ENCODE results near the gene MYPOP. TPM values are rescaled to one million over a fixed set of nuclear protein-coding genes. Genes with fewer than 3 reads are reported as not detected.
A peak's percentile ranks its signal among the peaks of the same experiment; 100 is the strongest.

Gene MYPOP
- total RNA-seq, 1 donor from 2014 or later: 11.1 TPM

- peak; percentile 53 for DNase-seq (ENCODE audit: low spot score, unreplicated experiment)
Measured at GRCh38 chr19:45881909-45882528, 20.4 kb downstream of the MYPOP start.

DNA sequence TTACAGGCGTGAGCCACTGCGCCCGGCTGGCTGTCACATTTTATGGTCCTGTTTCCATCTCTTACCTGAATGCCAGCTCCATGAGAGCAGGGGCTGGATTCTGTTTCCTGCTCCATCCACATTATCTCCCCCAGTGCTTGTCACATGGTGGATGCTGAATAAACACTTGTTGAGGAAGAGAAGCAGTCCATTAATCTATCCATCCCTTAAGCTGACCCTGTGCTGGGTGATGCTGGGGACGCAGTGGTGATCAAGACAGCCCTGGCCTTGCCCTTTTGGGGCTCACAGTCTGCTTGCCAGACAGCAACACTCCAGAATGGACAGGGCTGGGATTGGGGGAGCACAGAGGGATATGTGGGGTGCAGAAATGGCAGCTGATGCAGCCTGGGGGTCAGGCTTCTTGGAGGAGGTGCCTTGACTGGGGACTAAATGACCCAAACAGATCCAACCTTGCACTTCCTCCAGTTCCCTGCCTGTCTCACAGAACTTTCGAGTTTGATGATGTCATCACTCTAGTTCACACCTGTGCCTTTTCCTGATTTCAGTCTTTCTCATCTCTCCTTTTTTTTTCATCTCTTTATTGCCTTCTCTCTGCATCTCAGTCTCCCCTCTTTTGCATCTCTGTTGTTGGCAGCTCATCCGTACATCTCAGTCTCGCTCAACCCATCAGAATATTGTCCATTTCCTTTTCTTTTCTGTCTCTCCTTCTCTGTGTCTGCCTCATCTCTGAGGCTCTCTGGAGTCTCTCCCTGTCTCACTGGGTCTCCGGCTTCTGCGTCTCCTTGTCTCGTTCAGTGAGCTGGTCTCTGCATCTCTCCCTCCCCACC lies 21.1 kb downstream of the MYPOP start:
- no peak for DNase-seq (ENCODE audit: low spot score, unreplicated experiment)
- no peaks in the 10 kb centered on the region for H3K9me3 Mint-ChIP-seq (ENCODE audit: low read depth)
- TF ChIP-seq, protein P1, sequence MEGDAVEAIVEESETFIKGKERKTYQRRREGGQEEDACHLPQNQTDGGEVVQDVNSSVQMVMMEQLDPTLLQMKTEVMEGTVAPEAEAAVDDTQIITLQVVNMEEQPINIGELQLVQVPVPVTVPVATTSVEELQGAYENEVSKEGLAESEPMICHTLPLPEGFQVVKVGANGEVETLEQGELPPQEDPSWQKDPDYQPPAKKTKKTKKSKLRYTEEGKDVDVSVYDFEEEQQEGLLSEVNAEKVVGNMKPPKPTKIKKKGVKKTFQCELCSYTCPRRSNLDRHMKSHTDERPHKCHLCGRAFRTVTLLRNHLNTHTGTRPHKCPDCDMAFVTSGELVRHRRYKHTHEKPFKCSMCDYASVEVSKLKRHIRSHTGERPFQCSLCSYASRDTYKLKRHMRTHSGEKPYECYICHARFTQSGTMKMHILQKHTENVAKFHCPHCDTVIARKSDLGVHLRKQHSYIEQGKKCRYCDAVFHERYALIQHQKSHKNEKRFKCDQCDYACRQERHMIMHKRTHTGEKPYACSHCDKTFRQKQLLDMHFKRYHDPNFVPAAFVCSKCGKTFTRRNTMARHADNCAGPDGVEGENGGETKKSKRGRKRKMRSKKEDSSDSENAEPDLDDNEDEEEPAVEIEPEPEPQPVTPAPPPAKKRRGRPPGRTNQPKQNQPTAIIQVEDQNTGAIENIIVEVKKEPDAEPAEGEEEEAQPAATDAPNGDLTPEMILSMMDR (IDR thresholded peaks at IDR 0.05; ENCODE audit: unreplicated experiment): no peak
- peaks cover 2% of the 10 kb centered on the region for H3K36me3 Mint-ChIP-seq (ENCODE audit: insufficient read depth)
- peaks cover 50% of the 10 kb centered on the region for H3K4me1 Mint-ChIP-seq (ENCODE audit: low read depth)
- peak overlapping the region; percentile 72 for H3K4me3 Mint-ChIP-seq (ENCODE audit: low read depth)
- H3K27me3 Mint-ChIP-seq: no peaks in the 10 kb centered on the region
- H3K27ac Mint-ChIP-seq: peak overlapping the region; percentile 92

More at GRCh38 chr19:45881909-45882528, 20.4 kb downstream of the MYPOP start:
- peak overlapping the region; percentile 72 for H3K4me3 Mint-ChIP-seq (ENCODE audit: low read depth)
- peak overlapping the region; percentile 92 for H3K27ac Mint-ChIP-seq
- H3K9me3 Mint-ChIP-seq (ENCODE audit: low read depth): no peaks in the 10 kb centered on the region
- no peaks in the 10 kb centered on the region for H3K27me3 Mint-ChIP-seq
- TF ChIP-seq, protein P1 (IDR thresholded peaks at IDR 0.05; ENCODE audit: unreplicated experiment): no peak
- H3K36me3 Mint-ChIP-seq (ENCODE audit: insufficient read depth): peaks cover 2% of the 10 kb centered on the region
- H3K4me1 Mint-ChIP-seq (ENCODE audit: low read depth): peaks cover 49% of the 10 kb centered on the region

GRCh38 chr19:45879971-45880370 lies 22.4 kb downstream of the MYPOP start:
- TF ChIP-seq, protein P1 (IDR thresholded peaks at IDR 0.05; ENCODE audit: unreplicated experiment): no peak
- H3K36me3 Mint-ChIP-seq (ENCODE audit: insufficient read depth): peaks cover 2% of the 10 kb centered on the region
- H3K4me1 Mint-ChIP-seq (ENCODE audit: low read depth): peaks cover 61% of the 10 kb centered on the region
- DNase-seq (ENCODE audit: low spot score, unreplicated experiment): no peak
- peak overlapping the region; percentile 5 for H3K27ac Mint-ChIP-seq
- H3K9me3 Mint-ChIP-seq (ENCODE audit: low read depth): no peaks in the 10 kb centered on the region
- no peak overlapping the region for H3K4me3 Mint-ChIP-seq (ENCODE audit: low read depth)
- H3K27me3 Mint-ChIP-seq: no peaks in the 10 kb centered on the region

DNA sequence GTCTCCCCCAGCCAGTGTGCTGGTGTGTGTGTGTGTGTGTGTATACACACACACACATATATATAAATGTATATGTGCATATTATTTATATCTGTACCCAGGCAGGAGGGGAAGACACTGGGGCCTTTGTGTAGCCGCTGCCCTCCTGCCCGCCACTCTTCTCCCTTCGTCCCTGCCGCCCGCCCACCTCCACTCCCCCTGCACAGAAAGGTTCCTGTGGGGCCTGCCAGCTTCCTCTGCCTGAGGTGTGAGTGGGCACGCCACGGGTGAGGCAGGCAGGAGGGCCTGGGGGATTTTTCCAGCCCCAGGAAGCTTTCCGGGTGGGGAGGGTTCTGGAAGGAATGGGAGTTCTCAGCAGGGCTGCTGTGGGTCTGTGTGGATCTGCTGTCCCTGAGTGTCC lies 23.4 kb downstream of the MYPOP start:
- no peaks in the 10 kb centered on the region for H3K9me3 Mint-ChIP-seq (ENCODE audit: low read depth)
- no peaks in the 10 kb centered on the region for H3K27me3 Mint-ChIP-seq
- H3K4me3 Mint-ChIP-seq (ENCODE audit: low read depth): no peak overlapping the region
- peak overlapping the region; percentile 63 for H3K27ac Mint-ChIP-seq
- TF ChIP-seq, protein P1 (IDR thresholded peaks at IDR 0.05; ENCODE audit: unreplicated experiment): no peak
- no peak for DNase-seq (ENCODE audit: low spot score, unreplicated experiment)
- H3K36me3 Mint-ChIP-seq (ENCODE audit: insufficient read depth): peaks cover 2% of the 10 kb centered on the region
- H3K4me1 Mint-ChIP-seq (ENCODE audit: low read depth): peaks cover 69% of the 10 kb centered on the region

- no peaks in the 10 kb centered on the region for H3K27me3 Mint-ChIP-seq
- TF ChIP-seq, protein P1 (IDR thresholded peaks at IDR 0.05; ENCODE audit: unreplicated experiment): no peak
- no peak overlapping the region for H3K4me3 Mint-ChIP-seq (ENCODE audit: low read depth)
- peaks cover under 1% of the 10 kb centered on the region for H3K36me3 Mint-ChIP-seq (ENCODE audit: insufficient read depth)
- H3K4me1 Mint-ChIP-seq (ENCODE audit: low read depth): peaks cover 73% of the 10 kb centered on the region
- no peak for DNase-seq (ENCODE audit: low spot score, unreplicated experiment)
- no peaks in the 10 kb centered on the region for H3K9me3 Mint-ChIP-seq (ENCODE audit: low read depth)
- H3K27ac Mint-ChIP-seq: peak overlapping the region; percentile 35
Measured at GRCh38 chr19:45878043-45878794, 24.2 kb downstream of the MYPOP start.

Measured in progenitor cell of endocrine pancreas (in vitro differentiated cells).